Eye (tissue), 1 donor: Measurements from ENCODE around the gene TFB1M.
"Not testable (repeated sequence)": the region's sequence is repeated elsewhere in the genome, so short reads cannot be mapped to it uniquely, and the experiment has no call there.

Experiments
- DNase-seq: peaks from one replicate; pipeline ENCODE4 v3.0.0-alpha.2; 2015

TFB1M gene

GRCh38 chr6:155329460-155330132 is 15.3 kb upstream of the TFB1M start:
- DNase-seq: no peak

- no peak for DNase-seq
These were observed 14.5 kb upstream of the TFB1M start for GRCh38 chr6:155328539-155329459.

DNA sequence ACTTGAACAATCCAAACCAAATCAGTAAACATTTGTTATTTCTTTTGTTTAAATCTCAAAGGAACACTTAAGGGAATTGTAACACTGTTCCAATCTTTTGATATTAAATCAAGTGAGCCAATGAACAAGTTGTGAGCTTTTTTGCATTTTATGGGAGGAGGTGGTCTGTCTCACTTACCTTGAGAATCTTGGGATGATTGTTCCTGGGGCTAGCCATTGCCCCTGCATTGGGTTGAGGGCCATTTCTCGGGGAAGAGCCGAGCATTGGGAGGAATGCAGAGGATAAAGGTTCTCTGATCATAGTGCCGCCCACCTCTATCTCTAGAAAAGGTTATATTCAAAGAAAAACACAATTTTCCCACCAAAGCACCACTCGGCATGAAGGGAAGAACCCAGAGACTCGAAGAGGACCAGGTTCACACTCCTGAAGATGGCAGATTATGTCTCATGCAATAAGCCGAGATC is 13.8 kb upstream of the TFB1M start:
- DNase-seq: no peak

GRCh38 chr6:155327326-155328073 is 13.2 kb upstream of the TFB1M start:
- peak; percentile 87 for DNase-seq

DNA sequence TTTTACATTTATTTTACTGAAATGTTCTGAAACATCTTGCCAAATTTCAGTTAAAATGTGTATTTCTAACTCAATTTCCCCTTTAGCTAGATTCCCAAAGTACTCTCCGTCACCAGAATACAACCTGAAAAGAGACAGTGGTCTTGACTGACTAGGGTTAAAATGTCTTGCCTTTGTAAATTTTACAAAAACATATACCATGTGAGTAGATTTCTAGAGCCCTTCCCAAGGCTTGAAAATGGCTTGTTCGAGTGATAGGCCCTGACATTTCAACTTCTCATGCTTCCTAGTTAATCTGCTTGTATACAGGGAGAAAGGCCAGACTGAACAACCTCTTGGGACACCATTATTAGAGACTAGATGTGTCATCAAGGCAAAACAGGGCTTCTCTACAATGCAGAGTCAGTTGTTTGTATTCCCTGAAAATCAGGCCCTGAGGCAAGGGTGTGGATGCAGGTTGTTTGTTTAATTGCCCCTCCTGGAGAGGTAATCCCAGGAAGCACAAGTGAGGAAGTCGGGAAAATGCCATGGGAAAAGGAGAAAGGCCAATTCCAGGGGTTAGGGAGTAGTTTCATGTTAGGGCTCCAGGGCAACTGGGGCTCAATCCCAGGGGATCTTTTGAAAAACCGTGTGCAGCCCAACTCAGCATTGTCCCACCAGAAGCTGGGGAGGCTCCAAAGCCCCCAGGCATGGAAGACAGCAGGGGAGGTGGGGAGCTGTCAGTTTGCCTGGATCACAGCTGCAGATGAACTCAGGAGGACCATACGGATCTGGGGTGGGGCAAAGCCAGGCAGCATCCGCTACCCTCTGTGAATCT is 11.6 kb upstream of the TFB1M start:
- no peak for DNase-seq

DNA sequence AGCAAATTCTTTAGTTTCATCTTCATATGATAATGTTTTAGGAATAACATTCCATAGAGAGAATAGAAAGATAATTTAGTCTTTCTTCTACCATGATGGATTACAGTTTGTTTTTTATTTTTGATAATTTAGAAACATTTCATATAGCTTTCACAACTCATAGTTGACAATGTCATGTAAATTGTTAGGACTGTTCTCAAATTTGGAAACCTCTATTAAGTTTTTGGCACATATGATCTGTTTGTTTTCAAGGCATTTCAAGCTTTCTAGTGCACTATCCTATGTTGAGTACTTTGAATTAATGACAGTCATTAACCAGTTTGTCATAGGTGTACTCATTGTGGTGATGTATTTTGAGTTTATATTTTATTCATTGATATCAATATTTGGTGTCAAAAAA is 10.7 kb upstream of the TFB1M start:
- DNase-seq: no peak

- no peak for DNase-seq
These were observed 9.9 kb upstream of the TFB1M start for GRCh38 chr6:155324172-155324571.

DNA sequence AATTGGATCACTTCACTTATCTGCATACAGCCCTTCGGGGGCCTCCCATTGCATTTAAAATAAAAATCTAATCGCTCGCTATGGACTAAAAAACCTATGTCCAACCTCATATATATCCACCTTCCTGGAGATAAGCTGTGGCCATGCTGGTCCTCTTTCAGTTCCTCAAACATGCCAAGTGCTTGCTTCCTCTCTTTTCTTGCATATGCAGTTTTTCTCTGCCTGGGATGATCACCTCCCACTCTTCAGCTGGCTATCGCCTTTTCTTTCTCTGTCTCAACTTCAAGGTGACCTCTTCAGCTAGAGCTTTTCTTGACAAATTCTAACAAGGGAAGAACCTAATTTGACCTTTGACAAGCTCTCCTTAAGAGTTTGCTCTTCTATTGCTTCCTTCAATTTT is 5.6 kb upstream of the TFB1M start:
- DNase-seq: no peak

- DNase-seq: no peak
These were observed 2.9 kb upstream of the TFB1M start for GRCh38 chr6:155317186-155317585.

- no peak for DNase-seq
These were observed 2.1 kb upstream of the TFB1M start for GRCh38 chr6:155316419-155316818.

DNA sequence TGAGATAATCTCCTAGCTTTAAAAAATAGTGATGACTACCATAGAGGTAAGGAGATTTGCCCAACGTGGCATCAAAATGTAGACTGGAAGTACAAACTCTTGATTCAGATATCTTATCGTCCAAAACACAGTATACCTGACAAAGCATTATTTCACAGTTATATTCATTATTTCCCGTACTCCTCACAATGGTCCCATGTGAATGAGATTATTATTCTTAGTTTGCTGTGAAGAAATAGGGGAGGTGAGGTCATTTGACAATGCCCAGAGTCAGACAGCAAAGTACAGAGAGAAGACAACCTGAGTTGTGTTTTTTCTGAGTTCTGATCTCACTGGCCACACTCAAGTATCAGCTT is 1.2 kb upstream of the TFB1M start:
- DNase-seq: no peak

DNA sequence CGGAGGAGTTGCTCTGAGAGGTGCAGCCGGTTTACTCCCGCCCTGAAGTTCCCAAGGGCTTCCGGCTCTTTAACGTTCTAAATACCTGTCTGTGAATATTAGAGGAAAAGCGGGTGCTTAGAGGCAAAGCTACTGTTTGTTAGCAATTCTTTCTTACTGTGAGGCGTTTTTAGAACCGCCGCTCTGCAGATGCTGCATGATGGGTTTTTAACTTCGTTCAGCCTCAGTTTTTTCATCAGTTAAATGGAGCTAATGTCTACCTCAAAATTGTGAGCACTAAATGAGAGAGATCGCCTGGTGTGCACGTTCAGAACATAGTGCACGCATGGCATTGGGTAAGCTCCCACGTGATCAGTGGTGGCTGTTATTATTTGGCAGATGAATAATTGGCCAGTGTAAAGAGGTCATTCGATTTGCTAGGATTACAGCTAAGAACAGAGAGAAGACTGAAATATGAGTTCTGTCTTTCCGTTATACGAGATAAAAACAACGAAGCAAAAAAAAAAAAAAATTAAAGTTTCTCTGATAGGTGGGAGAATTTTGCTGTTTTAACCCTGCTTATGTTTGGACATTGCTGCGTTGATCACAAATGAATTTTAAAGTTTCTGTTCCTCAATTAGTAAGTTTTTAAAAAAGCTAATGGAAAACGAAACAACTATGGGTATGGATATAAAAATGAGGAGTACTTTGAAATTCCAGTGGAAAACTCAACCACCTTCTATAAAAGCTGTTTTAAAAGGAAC is 660 bp upstream of the TFB1M start:
- DNase-seq: no peak

DNA sequence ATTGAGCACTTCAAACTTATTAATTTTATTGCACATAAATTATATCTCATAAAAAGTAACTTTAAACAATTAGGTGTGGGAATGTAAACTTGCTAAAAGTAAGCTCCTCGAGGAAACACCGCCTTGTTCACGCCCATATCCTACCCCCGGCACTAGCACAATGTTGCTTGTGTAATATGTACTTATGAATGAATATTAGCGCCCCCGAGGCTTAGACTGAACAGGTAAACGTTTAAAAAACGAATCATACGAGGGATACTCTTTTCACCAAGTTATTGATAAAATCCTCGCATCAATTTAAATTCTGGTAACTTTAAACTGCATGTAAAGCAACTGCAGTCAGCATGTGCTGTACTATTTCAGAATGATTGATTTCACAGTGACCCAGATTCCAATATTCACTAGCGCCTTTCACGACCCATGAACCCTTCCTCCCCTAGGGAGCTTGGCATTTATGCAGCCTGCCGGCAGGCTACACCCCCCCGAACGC is 637 bp downstream of the TFB1M start:
- DNase-seq: peak; percentile 83

- not testable (repeated sequence) for DNase-seq
These were observed 1.3 kb downstream of the TFB1M start for GRCh38 chr6:155312950-155313349.

DNA sequence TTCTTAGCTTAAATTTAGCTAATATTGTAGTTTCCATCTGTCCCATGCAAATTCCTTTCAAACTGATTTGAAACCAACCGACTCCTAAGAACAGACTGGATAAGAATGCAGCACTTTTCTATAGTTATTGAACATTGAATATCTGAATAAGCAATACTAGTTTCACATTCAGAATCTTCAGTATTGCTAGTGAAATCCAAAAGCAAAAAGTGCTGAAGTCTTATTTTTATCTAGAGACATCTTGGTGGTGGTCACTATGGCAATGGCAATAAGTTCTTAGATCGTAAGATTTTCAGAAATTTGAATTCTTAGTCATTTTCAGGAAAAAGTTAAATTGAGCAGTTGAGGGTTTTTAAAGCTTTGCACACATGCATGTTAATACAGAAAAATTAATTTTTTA is 2.7 kb downstream of the TFB1M start:
- no peak for DNase-seq

DNA sequence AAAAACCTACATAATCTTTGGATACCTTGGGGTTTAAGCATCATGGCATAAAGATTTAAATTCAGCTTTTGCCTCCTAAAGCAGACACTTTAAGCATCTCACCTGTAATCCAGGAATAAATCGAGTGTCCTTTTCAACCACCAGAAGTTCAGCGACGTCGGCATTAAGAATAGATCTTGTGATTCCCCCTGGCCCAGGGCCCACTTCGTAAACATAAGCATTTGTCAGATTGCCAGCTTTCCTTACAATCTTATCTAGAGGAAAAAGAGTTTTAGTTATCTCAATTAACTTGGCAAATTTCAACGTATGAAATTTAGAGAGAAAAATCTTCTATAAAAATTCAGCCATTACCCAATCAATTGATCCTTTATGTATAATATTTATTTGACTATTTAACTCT is 3.2 kb downstream of the TFB1M start:
- DNase-seq: no peak

DNA sequence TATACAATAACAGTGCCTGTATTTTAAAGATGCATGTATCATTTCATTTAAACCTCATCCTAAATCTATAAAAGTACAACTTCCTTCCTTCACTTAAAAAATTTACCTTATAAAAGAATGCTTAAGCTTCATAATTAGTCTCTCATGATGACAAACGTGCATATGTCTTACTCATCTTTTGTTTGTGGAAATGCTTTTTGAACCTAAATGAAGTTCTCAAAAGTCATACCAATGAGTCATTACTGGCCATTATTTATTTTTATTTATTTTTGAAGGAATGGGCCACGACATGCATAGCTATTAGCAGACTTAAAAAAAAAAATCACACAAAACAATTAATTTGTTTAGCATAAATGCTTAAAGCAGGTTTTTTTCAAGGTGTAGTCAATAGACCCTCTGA is 3.7 kb downstream of the TFB1M start:
- no peak for DNase-seq

DNA sequence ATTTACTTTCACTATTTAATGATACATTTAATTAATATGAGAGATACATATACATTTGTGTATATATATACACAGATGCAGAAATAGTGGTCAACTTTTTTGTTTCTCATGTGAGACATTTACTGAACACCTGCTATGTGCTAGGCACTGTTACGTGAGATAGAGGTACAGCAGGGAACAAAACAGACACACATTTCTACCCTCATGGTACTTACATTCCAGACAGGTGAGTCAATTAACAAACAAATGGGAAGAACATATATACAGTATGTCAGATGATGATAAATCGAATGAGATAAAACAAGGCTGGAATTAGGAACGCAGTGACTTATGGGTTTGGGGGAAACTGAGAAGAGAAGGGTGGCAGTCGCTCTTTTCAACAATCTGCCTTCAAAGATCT is 5.1 kb downstream of the TFB1M start:
- no peak for DNase-seq

- no peak for DNase-seq
These were observed 7.3 kb downstream of the TFB1M start for GRCh38 chr6:155306958-155307357.

DNA sequence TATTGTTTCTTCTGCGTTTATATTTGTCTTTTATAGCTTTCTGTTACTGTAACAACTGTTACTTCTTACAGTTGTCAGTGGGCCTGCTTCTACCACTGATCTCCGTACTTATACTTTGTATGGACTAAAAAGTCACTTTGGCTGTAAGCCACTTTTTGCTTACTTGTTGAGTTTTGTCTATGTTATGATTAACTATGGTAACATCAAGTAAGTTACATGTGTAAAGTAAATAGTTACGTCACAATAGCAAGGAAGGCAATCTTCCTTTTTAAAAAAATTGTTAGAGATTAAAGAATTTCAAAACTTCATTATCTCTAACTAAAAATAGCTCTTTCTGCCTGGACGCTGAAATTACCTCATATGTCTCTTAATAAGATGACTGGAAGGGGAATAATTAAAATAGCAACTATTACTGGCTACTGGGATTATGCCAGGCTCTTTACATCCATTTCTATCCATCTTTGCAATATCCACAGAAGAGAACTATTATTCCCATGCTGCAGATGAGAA is 10.9 kb downstream of the TFB1M start:
- DNase-seq: no peak

DNA sequence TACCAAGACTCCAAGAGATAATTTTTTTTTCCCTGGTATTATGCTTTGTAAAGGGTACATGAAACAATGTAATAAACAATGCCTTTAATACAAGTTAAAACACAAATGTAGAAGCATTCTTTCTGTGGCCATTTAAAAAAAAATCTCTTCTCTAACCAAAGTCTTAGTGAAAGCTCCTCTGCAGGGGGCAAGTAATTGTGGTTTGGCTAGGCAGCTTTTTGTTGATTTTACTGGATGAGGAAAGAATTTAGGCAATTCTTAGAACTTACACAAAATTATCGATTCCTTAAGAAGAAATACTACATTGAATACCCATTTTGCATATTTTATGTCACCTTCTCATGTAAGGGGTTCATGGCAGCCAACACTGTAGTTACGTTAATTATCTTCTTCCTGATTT is 12.4 kb downstream of the TFB1M start:
- no peak for DNase-seq

DNA sequence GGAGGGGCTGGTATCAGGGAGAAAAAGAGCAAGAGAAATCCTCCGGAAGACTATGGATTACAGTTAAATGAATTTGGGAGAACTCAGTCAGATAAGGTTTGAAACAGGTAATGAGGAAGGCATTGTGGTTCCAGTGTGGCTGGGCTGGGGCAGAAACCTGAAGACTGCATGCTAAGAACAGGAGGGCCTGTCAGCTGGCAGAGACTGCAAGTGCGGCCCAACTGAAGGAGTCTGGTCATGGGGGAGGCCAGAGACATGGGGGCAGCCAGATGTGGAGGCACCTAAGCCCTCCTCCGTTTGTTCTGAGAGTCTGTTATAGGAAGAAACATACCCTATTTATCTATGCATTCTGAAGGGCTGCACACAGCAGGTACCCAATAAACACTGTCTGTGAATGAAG is 16.6 kb downstream of the TFB1M start:
- no peak for DNase-seq
